Esophagus muscularis mucosa (tissue), 4 donors: ENCODE measurements around the gene GNG5. TPM values are rescaled to one million over a fixed set of nuclear protein-coding genes. Genes with fewer than 3 reads are reported as not detected.
"Not testable (repeated sequence)": the region's sequence is repeated elsewhere in the genome, so short reads cannot be mapped to it uniquely, and the experiment has no call there.

Experiments
- DNase-seq: peaks from one replicate; pipeline ENCODE4 v3.0.0-alpha.2; 2017; ENCODE audit errors: extremely low spot score
- H3K27ac ChIP-seq, 4 donors: fragments of 200-600 bp; sonication (generic); replicated peaks in 1 of 4; 1 replicate in 3 of 4; 2 replicates in 1 of 4; pipeline ENCODE4 v1.5.1; 2016 to 2019; ENCODE audit warnings: mild to moderate bottlenecking in 1 of 4
- H3K27me3 ChIP-seq, 4 donors: fragments of 200-600 bp; sonication (generic); one replicate each; pipeline versions ENCODE4 v1.5.1 to v1.6.0; 2016 to 2019
- H3K36me3 ChIP-seq, 4 donors: fragments of 200-600 bp; sonication (generic); one replicate each; pipeline ENCODE4 v1.5.1; 2016 to 2019
- H3K4me1 ChIP-seq, 4 donors: fragments of 200-600 bp; sonication (generic); one replicate each; pipeline ENCODE4 v1.5.1; 2016 to 2019
- H3K4me3 ChIP-seq, 4 donors: fragments of 200-600 bp; sonication (generic); 1 replicate in 2 of 4; 2 replicates in 2 of 4; pipeline ENCODE4 v1.5.1; 2016 to 2019; ENCODE audit warnings: mild to moderate bottlenecking in 4 of 4, moderate library complexity in 1 of 4
- H3K9me3 ChIP-seq, 4 donors: fragments of 200-600 bp; sonication (generic); 1 replicate in 3 of 4; 2 replicates in 1 of 4; pipeline ENCODE4 v1.5.1; 2016 to 2019
- CTCF ChIP-seq, 3 experiments: fragments of 200-600 bp in 2 of 3; fragments of 450-650 bp in 1 of 3; sonication (generic) in 2 of 3; IDR thresholded peaks; one replicate each; pipeline ENCODE4 v1.5.1; 2017 to 2019; ENCODE audit warnings: antibody characterized with exemption in 3 of 3, mild to moderate bottlenecking in 2 of 3, moderate library complexity in 1 of 3
- EP300 ChIP-seq: sonication (generic); formaldehyde crosslinking; IDR thresholded peaks from one replicate; pipeline ENCODE4 v1.6.1; 2017; ENCODE audit warnings: antibody characterized with exemption
- POLR2A ChIP-seq: fragments of 450-650 bp; IDR thresholded peaks from one replicate; pipeline ENCODE4 v1.6.1; 2017; ENCODE audit warnings: antibody characterized with exemption, moderate library complexity, mild to moderate bottlenecking, low read depth
- POLR2AphosphoS5 ChIP-seq, 2 donors: sonication (generic); formaldehyde crosslinking; IDR thresholded peaks; one replicate each; pipeline ENCODE4 v1.6.1; 2017; ENCODE audit warnings: antibody characterized with exemption in 2 of 2
- WGBS: methylation state at CpG from one replicate; pipeline ENCODE4 v1.1.5; 2018; 5-methylcytosine and 5-hydroxymethylcytosine counted together
- intact Hi-C: fragments of 100-400 bp; cut with DNase I; formaldehyde crosslinking; loops from one replicate; pipeline ENCODE4 v1.15.1; 2023
- total RNA-seq, 4 donors: library from RNA; depleted of rRNA; stranded (reverse); fragments of >200 nt; gene quantifications; one replicate each; pipeline versions ENCODE4 v1.1.0 to v1.2.1, GENCODE V29; 2016

GNG5 gene
- total RNA-seq, 4 donors from 2014 or later = 62.6 to 79.3 (median 74.5) TPM

DNA sequence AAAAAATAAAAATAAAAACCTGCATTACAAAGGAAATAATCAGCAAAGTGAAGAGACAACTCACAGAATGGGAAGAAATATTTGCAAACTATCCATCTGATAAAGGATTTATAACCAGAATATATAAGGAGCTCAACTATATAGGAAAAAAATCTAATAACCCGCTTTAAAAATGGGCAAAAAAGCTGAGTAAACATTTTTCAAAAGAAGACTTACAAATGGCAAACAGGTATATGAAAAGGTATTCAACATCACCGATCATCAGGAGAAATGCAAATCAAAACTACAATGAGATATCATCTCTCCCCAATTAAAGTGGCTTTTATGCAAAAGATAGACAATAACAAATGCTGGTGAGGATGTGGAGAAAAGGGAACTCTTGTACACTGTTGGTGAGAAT, 3.8 kb upstream of the GNG5 start:
- DNase-seq = no peak
- H3K27me3 ChIP-seq = no peaks in the 10 kb centered on the region
- WGBS = 72% methylated on average over 2 of the region's 2 CpGs
- peaks cover 6 to 14% (median 8%) of the 10 kb centered on the region in 4 donors for H3K4me1 ChIP-seq
- intact Hi-C loops = no loop called here
- H3K9me3 ChIP-seq = peaks cover 0 to 7% (median 0%) of the 10 kb centered on the region in 4 donors
- no peak for TF ChIP-seq CTCF (IDR thresholded peaks at IDR 0.05)
- TF ChIP-seq POLR2AphosphoS5 (IDR thresholded peaks at IDR 0.05) = no peak
- TF ChIP-seq POLR2A = no peak
- no peak for TF ChIP-seq EP300
- H3K36me3 ChIP-seq = no peaks in the 10 kb centered on the region
- H3K27ac ChIP-seq = no peak overlapping the region
- H3K4me3 ChIP-seq = no peak overlapping the region

DNA sequence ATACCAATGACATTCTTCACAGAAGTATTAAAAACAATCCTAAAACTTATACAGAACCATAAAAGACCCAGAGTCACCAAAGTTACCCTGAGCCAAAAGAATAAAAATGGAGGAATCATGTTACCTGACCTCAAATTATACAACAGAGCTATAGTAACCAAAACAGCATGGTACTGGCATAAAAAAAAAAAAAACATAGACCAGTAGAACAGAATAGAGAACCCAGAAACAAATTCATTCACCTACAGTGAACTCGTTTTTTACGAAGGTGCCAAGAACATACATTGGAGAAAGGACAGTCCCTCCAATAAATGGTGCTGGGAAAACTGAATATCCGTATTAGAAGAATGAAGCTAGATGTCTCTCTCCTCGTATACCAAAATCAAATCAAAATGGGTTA, 2.6 kb upstream of the GNG5 start:
- TF ChIP-seq EP300 (no peak), POLR2A (no peak), CTCF (IDR thresholded peaks at IDR 0.05) (no peak), POLR2AphosphoS5 (IDR thresholded peaks at IDR 0.05) (no peak)
- 97% methylated on average over 4 of the region's 4 CpGs for WGBS
- Histone ChIP-seq H3K9me3 (peaks cover 0 to 7% (median 0%) of the 10 kb centered on the region in 4 donors), H3K36me3 (no peaks in the 10 kb centered on the region), H3K27ac (no peak overlapping the region), H3K4me1 (peaks cover 12 to 23% (median 15%) of the 10 kb centered on the region in 4 donors), H3K4me3 (no peak overlapping the region), H3K27me3 (no peaks in the 10 kb centered on the region)
- intact Hi-C loops = loop anchor here (5.0 kb wide), 1 partner anchor 63 kb away; the partner anchor contains the start of gene CTBS
- no peak for DNase-seq

- WGBS = 100% methylated on average over 1 of the region's 1 CpG
- no peak for DNase-seq
- intact Hi-C loops = loop anchor here (5.0 kb wide), 1 partner anchor 64 kb away; the partner anchor contains the start of gene CTBS
- Histone ChIP-seq H3K4me3 (no peak overlapping the region), H3K4me1 (peaks cover 16 to 28% (median 20%) of the 10 kb centered on the region in 4 donors), H3K27ac (no peak overlapping the region), H3K36me3 (no peaks in the 10 kb centered on the region), H3K9me3 (peaks cover 0 to 7% (median 0%) of the 10 kb centered on the region in 4 donors), H3K27me3 (no peaks in the 10 kb centered on the region)
- TF ChIP-seq POLR2AphosphoS5 (IDR thresholded peaks at IDR 0.05) (no peak), EP300 (no peak), POLR2A (no peak), CTCF (IDR thresholded peaks at IDR 0.05) (no peak)
Observed at GRCh38 chr1:84508510-84508909, 2.1 kb upstream of the GNG5 start.

- intact Hi-C loops = loop anchor here (2.0 to 5.0 kb wide), 2 partner anchors 64 to 95 kb away; partner anchors contain the start of gene CTBS
- H3K9me3 ChIP-seq, H3K27me3 ChIP-seq, H3K4me3 ChIP-seq, H3K27ac ChIP-seq, DNase-seq, H3K36me3 ChIP-seq: not testable (repeated sequence)
- peaks cover 22 to 34% (median 26%) of the 10 kb centered on the region in 4 donors for H3K4me1 ChIP-seq
- 95% methylated on average over 14 of the region's 14 CpGs for WGBS
Observed at GRCh38 chr1:84507887-84508286, 1.5 kb upstream of the GNG5 start.

DNA sequence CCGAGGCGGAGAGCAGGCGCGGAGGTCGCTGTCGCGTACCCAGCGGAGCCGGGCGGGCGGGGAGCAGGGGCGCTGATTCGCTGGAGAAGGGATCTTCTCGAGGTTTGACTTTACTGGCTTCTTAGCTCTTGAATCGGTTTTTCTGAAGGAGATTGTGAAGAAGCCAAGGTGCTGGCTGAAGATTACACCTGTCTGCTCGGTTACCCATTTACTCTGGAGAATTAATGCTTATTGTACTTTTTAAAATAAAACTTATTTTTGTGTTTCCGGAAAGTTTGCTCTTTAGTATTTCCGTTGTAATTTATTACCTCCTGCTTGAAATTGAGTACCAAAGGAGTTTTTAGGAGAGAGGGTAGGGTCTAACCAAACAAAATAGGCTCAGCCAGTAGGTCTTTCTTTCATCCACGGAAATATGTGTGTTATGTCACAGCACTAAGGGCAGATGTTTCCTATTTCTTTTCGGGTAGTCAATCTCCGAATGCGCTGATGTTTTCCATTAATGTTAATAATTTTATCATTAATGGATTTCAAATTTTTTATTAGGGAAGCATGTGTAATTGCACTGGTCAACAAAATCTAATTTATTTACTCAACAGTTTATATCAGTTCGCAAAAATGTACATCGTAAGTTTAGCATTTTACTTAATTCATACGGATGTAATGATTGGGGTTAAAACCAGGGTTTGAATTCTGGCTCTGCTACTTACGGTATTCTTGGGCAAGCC, 510 bp upstream of the GNG5 start:
- 16% methylated on average over 24 of the region's 26 CpGs for WGBS
- H3K27ac ChIP-seq = peak overlapping the region; percentile 94 to 97 (median 96)
- no peaks in the 10 kb centered on the region for H3K27me3 ChIP-seq
- DNase-seq = no peak
- H3K36me3 ChIP-seq = no peaks in the 10 kb centered on the region
- TF ChIP-seq EP300 = no peak
- no peak for TF ChIP-seq CTCF (IDR thresholded peaks at IDR 0.05)
- TF ChIP-seq POLR2A = no peak
- no peak for TF ChIP-seq POLR2AphosphoS5 (IDR thresholded peaks at IDR 0.05)
- peak overlapping the region; percentile 77 to 85 (median 78) for H3K4me3 ChIP-seq
- intact Hi-C loops = loop anchor here (2.0 to 5.0 kb wide), 2 partner anchors 65 to 96 kb away; partner anchors contain the start of gene CTBS
- H3K4me1 ChIP-seq = peaks cover 32 to 43% (median 36%) of the 10 kb centered on the region in 4 donors
- peaks cover 0 to 7% (median 0%) of the 10 kb centered on the region in 4 donors for H3K9me3 ChIP-seq
